K562 (cell line): ENCODE results near the gene GARIN5B. TPM values are rescaled to one million over a fixed set of nuclear protein-coding genes. Genes with fewer than 3 reads are reported as not detected.

Source experiments
- CBX1 ChIP-seq: sonication (generic); IDR thresholded peaks from 2 replicates; pipeline ENCODE4 v1.6.1; 2016; ENCODE audit warnings: antibody characterized with exemption, low read depth, mild to moderate bottlenecking
- CTBP1 ChIP-seq: fragments of 450-650 bp; IDR thresholded peaks from 2 replicates; pipeline ENCODE4 v1.6.1; 2016; ENCODE audit warnings: borderline replicate concordance
- DPF2 ChIP-seq: fragments of 450-650 bp; IDR thresholded peaks from 2 replicates; pipeline ENCODE4 v1.6.1; 2016
- E4F1 ChIP-seq: fragments of 250-450 bp; sonication (Bioruptor Pico); IDR thresholded peaks from 2 replicates; pipeline ENCODE4 v1.5.0; 2021; ENCODE audit warnings: mild to moderate bottlenecking, borderline replicate concordance
- ERF ChIP-seq: fragments of 450-650 bp; formaldehyde crosslinking; IDR thresholded peaks from 2 replicates; pipeline ENCODE4 v1.4.0; 2020; ENCODE audit warnings: mild to moderate bottlenecking, mixed read lengths
- ETV5 ChIP-seq: sonication (generic); formaldehyde crosslinking; IDR thresholded peaks from 2 replicates; pipeline ENCODE4 v1.4.0; 2020; ENCODE audit warnings: low read depth, mild to moderate bottlenecking, missing genetic modification reagents
- HDAC2 ChIP-seq: fragments of 450-650 bp; IDR thresholded peaks from 2 replicates; pipeline ENCODE4 v1.6.1; 2016; ENCODE audit warnings: mild to moderate bottlenecking
- KHSRP ChIP-seq: fragments of 450-650 bp; IDR thresholded peaks from 2 replicates; pipeline ENCODE4 v1.6.1; 2017
- KLF6 ChIP-seq: fragments of 250-450 bp; sonication (Bioruptor Pico); IDR thresholded peaks from 2 replicates; pipeline ENCODE4 v1.4.0; 2020; ENCODE audit warnings: mild to moderate bottlenecking, moderate library complexity, borderline replicate concordance
- NCOA4 ChIP-seq: fragments of 450-650 bp; IDR thresholded peaks from 2 replicates; pipeline ENCODE4 v1.6.1; 2018; ENCODE audit warnings: mild to moderate bottlenecking; ENCODE audit not compliant: partially characterized antibody
- NFIX ChIP-seq: fragments of 250-450 bp; sonication (Bioruptor Pico); IDR thresholded peaks from 2 replicates; pipeline ENCODE4 v1.4.0; 2020; ENCODE audit warnings: low read depth, mild to moderate bottlenecking, moderate library complexity
- RB1 ChIP-seq: fragments of 450-650 bp; IDR thresholded peaks from 2 replicates; pipeline ENCODE4 v1.6.1; 2017; ENCODE audit warnings: low read depth, mild to moderate bottlenecking
- SMARCA5 ChIP-seq: fragments of 450-650 bp; IDR thresholded peaks from 2 replicates; pipeline ENCODE4 v1.6.1; 2016
- SRSF9 ChIP-seq: fragments of 200-400 bp; formaldehyde crosslinking; IDR thresholded peaks from 2 replicates; pipeline ENCODE4 v1.6.1; 2017; ENCODE audit warnings: low read depth, low read length, borderline replicate concordance
- STAT5A ChIP-seq: IDR thresholded peaks from 2 replicates; pipeline ENCODE4 v1.6.1; 2012; ENCODE audit warnings: low read length, inconsistent platforms, borderline replicate concordance
- TAF9B ChIP-seq: fragments of 450-650 bp; IDR thresholded peaks from 2 replicates; pipeline ENCODE4 v1.6.1; 2018; ENCODE audit warnings: mild to moderate bottlenecking; ENCODE audit not compliant: partially characterized antibody
- TRIM24 ChIP-seq, 2 experiments: fragments of 450-650 bp; IDR thresholded peaks; 2 replicates each; pipeline ENCODE4 v1.6.1; 2016
- ZNF224 ChIP-seq: sonication (generic); formaldehyde crosslinking; IDR thresholded peaks from 2 replicates; pipeline ENCODE4 v1.8.0; 2022; ENCODE audit warnings: mild to moderate bottlenecking, missing genetic modification reagents
- ZNF551 ChIP-seq: fragments of 250-450 bp; sonication (Bioruptor Pico); IDR thresholded peaks from 2 replicates; pipeline ENCODE4 v1.5.0; 2021; ENCODE audit warnings: mild to moderate bottlenecking, moderate library complexity
- ZNF609 ChIP-seq: sonication (generic); formaldehyde crosslinking; IDR thresholded peaks from 2 replicates; pipeline ENCODE4 v1.8.1; 2023; ENCODE audit warnings: missing genetic modification reagents, mild to moderate bottlenecking, borderline replicate concordance
- ZNF639 ChIP-seq, 2 experiments: fragments of 200-800 bp in 1 of 2; sonication (Bioruptor generic) in 1 of 2; sonication (generic) in 1 of 2; formaldehyde crosslinking in 1 of 2; IDR thresholded peaks in 1 of 2; conservative IDR thresholded peaks in 1 of 2; 2 replicates each; pipeline versions ENCODE4 v1.5.0 to v1.6.1; 2016 to 2020; ENCODE audit warnings: missing compliant biosample characterization in 1 of 2, missing genetic modification characterization in 1 of 2, missing genetic modification reagents in 1 of 2
- polyA plus RNA-seq, 8 experiments: library from polyadenylated mRNA; depleted of rRNA in 4 of 8; stranded (reverse) in 5 of 8; unstranded in 3 of 8; fragments of >200 nt; fragmentation: Nextera tagmentation in 2 of 8; fragmentation: Illumina TruSeq in 1 of 8; extraction: Ambion mirVana in 2 of 8; extraction: Trizol in 1 of 8; gene quantifications; 2 replicates each; pipeline versions ENCODE4 v1.2.1 to v1.2.3, GENCODE V29; 2011 to 2014; ENCODE audit warnings: inconsistent platforms in 1 of 8, missing spikeins in 1 of 8
- total RNA-seq, 7 experiments: library from RNA; depleted of rRNA in 6 of 7; stranded (reverse); fragments of >200 nt in 6 of 7; fragmentation: Illumina TruSeq in 2 of 7; extraction: Trizol in 2 of 7; gene quantifications; 2 replicates each; pipeline versions ENCODE4 v1.2.1 to v1.2.3, GENCODE V29; 2011 to 2021; ENCODE audit warnings: low replicate concordance in 1 of 7

GARIN5B gene
- total and polyA plus RNA-seq, 9 of the 15 experiments (the other 6 are each of a cell fraction or from before 2014, with no cell fraction given) = not detected

GRCh38 chr19:55339889-55340783 is 22.9 kb downstream of the GARIN5B start (continued):
- TF ChIP-seq KLF6 = no peak
- TF ChIP-seq SRSF9 = no peak
- TF ChIP-seq STAT5A = no peak
- no peak for TF ChIP-seq NCOA4
- TF ChIP-seq RB1 = no peak
- TF ChIP-seq TRIM24 (IDR thresholded peaks at IDR 0.05) = no peak
- no peak for TF ChIP-seq ERF (CRISPR knock-in tag)
- TF ChIP-seq CTBP1 = no peak
- TF ChIP-seq E4F1 = no peak
- no peak for TF ChIP-seq KHSRP
- no peak for TF ChIP-seq SMARCA5
- no peak for TF ChIP-seq HDAC2
- no peak for TF ChIP-seq ZNF639 (CRISPR knock-in tag; conservative IDR thresholded peaks at IDR 0.05 in 1 of 2, IDR thresholded peaks at IDR 0.05 in 1 of 2)
- no peak for TF ChIP-seq NFIX (CRISPR knock-in tag)
- TF ChIP-seq ZNF551 = no peak
- TF ChIP-seq CBX1 = no peak
- TF ChIP-seq TAF9B = no peak
- TF ChIP-seq DPF2 = no peak
- TF ChIP-seq ZNF224 (CRISPR knock-in tag) = no peak
- TF ChIP-seq ETV5 (CRISPR knock-in tag) = no peak
- TF ChIP-seq ZNF609 (CRISPR knock-in tag) = no peak
